HepG2 (cell line): Measurements from ENCODE around the gene KCND2. TPM values are rescaled to one million over a fixed set of nuclear protein-coding genes. Genes with fewer than 3 reads are reported as not detected.

Experiments
- IRF1 ChIP-seq: sonication (generic); formaldehyde crosslinking; IDR thresholded peaks from 2 replicates; pipeline ENCODE4 v1.4.0; 2020; ENCODE audit warnings: low read depth, mild to moderate bottlenecking, missing genetic modification reagents
- NR2F2 ChIP-seq: IDR thresholded peaks from 2 replicates; pipeline ENCODE4 v1.6.1; 2012; ENCODE audit warnings: low read depth, inconsistent platforms, borderline replicate concordance
- PPARG ChIP-seq: conservative IDR thresholded peaks from 2 replicates; pipeline ENCODE4 v1.6.1; 2016; ENCODE audit warnings: missing biosample characterization, missing genetic modification reagents
- SP140L ChIP-seq: sonication (generic); formaldehyde crosslinking; IDR thresholded peaks from 2 replicates; pipeline ENCODE4 v1.4.0; 2020; ENCODE audit warnings: missing genetic modification reagents, borderline replicate concordance
- THAP9 ChIP-seq: sonication (generic); formaldehyde crosslinking; IDR thresholded peaks from 2 replicates; pipeline ENCODE4; 2020; ENCODE audit warnings: missing genetic modification reagents, mild to moderate bottlenecking, borderline replicate concordance
- ZBTB20 ChIP-seq: sonication (generic); formaldehyde crosslinking; IDR thresholded peaks from 2 replicates; pipeline ENCODE4 v1.8.1; 2023; ENCODE audit warnings: missing genetic modification reagents, low read depth, mild to moderate bottlenecking, borderline replicate concordance
- ZNF280D ChIP-seq: sonication (generic); formaldehyde crosslinking; IDR thresholded peaks from 2 replicates; pipeline ENCODE4 v1.5.1; 2020; ENCODE audit warnings: mild to moderate bottlenecking, missing genetic modification reagents
- ZNF34 ChIP-seq: sonication (generic); formaldehyde crosslinking; IDR thresholded peaks from 2 replicates; pipeline ENCODE4 v1.4.0; 2020; ENCODE audit warnings: mild to moderate bottlenecking, missing genetic modification reagents, borderline replicate concordance
- polyA plus RNA-seq, 8 experiments: library from polyadenylated mRNA; depleted of rRNA in 3 of 8; stranded (reverse) in 7 of 8; unstranded in 1 of 8; fragments of >200 nt; fragmentation: Illumina TruSeq in 4 of 8; extraction: Trizol in 4 of 8; gene quantifications; 2 replicates each; pipeline versions ENCODE4 v1.2.1 to v1.2.3, GENCODE V29; 2011 to 2016; ENCODE audit warnings: low read depth in 4 of 8, missing spikeins in 1 of 8, mixed read lengths in 1 of 8; ENCODE audit not compliant: insufficient read depth in 1 of 8
- small RNA-seq, 3 experiments: library from RNA; depleted of rRNA; stranded (forward); fragments of <200 nt; gene quantifications; one replicate each; pipeline ENCODE3, GENCODE V24; 2012; ENCODE audit warnings: low read depth in 2 of 3, low replicate concordance in 1 of 3; ENCODE audit not compliant: insufficient read length in 3 of 3, insufficient read depth in 2 of 3
- total RNA-seq, 5 experiments: library from RNA; depleted of rRNA; stranded (reverse); fragments of >200 nt; fragmentation: Illumina TruSeq; extraction: Trizol; gene quantifications; 2 replicates each; pipeline ENCODE4 v1.2.3, GENCODE V29; 2016; ENCODE audit warnings: low read depth in 1 of 5

Gene KCND2
- total and polyA plus RNA-seq, 2 of the 13 experiments (the other 11 are each of a cell fraction or from before 2014, with no cell fraction given), result not detected

GRCh38 chr7:120799147-120799546, 526.2 kb downstream of the KCND2 start (continued):
- TF ChIP-seq IRF1 (CRISPR knock-in tag), result no peak
- no peak for TF ChIP-seq ZNF280D (CRISPR knock-in tag)
- no peak for TF ChIP-seq SP140L (CRISPR knock-in tag)
- TF ChIP-seq THAP9 (CRISPR knock-in tag), result no peak
- no peak for TF ChIP-seq ZBTB20
- no peak for TF ChIP-seq NR2F2
- no peak for TF ChIP-seq ZNF34 (CRISPR knock-in tag)
- no peak for TF ChIP-seq PPARG
- TF ChIP-seq, all 625 proteins: peak for 0

Small RNA genes lying within 50 kb of the gene (small RNA-seq; reads per million reads assigned to genes)
- 0 reads per million in 3 experiments for gene RNU6-581P
